Mucosa of stomach (tissue), 1 donor: ENCODE data around the gene FAM3A.

ENCODE experiments used
- H3K27me3 ChIP-seq: one replicate; pipeline ENCODE4 v1.7.0; 2013; ENCODE audit warnings: mild to moderate bottlenecking, low read length; ENCODE audit not compliant: control insufficient read depth, insufficient read depth
- H3K36me3 ChIP-seq: one replicate; pipeline ENCODE4 v1.7.0; 2013; ENCODE audit warnings: low read length; ENCODE audit not compliant: control insufficient read depth, insufficient read depth
- H3K4me1 ChIP-seq: one replicate; pipeline ENCODE4 v1.7.0; 2013; ENCODE audit warnings: mild to moderate bottlenecking, low read length; ENCODE audit not compliant: control insufficient read depth, insufficient read depth
- H3K4me3 ChIP-seq: one replicate; pipeline ENCODE4 v1.7.0; 2013; ENCODE audit warnings: low read length
- H3K9ac ChIP-seq: one replicate; pipeline ENCODE4 v1.7.0; 2013; ENCODE audit warnings: mild to moderate bottlenecking, low read length, moderate library complexity
- H3K9me3 ChIP-seq: one replicate; pipeline ENCODE4 v1.7.0; 2013; ENCODE audit warnings: mild to moderate bottlenecking, low read length, moderate library complexity; ENCODE audit not compliant: control insufficient read depth
- donor health status: Pancreatic carcinoma.

The FAM3A gene

DNA sequence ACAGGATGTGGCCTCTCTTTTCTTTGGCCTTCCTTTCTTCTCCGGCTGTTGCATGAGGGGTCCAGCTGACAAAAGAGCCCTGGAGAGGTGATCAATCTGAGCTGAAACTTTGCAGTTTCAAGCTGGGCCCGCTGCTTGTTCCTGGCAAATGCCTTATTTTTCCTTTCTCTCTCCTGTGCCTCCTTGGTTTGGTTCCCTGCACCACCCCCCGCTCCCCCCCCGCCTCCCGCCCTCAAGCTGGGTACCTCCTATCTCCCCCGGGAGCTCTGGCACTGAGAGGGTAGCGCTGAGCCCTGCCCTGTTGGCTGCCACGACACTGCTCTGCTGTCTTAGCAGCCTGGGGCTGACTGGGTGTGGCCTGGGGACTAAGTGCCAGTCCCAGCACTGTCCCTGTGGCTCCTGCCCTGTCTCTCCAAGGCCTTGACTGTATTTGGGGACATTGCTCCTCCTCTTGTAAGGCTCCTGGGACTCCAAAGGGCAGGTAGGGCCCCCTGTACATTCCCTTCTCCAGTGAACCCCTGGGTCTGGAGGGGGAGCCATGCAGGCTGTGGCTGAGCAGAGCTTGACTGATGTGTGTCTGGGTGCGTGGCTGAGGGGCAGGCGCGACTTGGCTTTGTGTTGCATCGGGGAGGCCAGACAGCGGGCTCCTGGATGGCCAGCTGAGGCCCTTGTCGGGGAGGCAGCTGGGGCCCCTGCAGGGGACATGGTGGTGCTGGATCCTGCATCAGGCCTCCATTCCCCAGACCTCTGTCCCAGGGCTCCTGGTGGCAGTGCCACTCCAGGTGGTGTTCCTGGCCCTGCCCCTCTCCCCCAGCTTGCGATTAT, 56.9 kb downstream of the FAM3A start:
- H3K4me3 ChIP-seq: no peak overlapping the region
- no peaks in the 10 kb centered on the region for H3K9me3 ChIP-seq
- H3K36me3 ChIP-seq: no peaks in the 10 kb centered on the region
- H3K9ac ChIP-seq: peak overlapping the region; percentile 55
- H3K4me1 ChIP-seq: peaks cover 4% of the 10 kb centered on the region
- H3K27me3 ChIP-seq: no peaks in the 10 kb centered on the region

DNA sequence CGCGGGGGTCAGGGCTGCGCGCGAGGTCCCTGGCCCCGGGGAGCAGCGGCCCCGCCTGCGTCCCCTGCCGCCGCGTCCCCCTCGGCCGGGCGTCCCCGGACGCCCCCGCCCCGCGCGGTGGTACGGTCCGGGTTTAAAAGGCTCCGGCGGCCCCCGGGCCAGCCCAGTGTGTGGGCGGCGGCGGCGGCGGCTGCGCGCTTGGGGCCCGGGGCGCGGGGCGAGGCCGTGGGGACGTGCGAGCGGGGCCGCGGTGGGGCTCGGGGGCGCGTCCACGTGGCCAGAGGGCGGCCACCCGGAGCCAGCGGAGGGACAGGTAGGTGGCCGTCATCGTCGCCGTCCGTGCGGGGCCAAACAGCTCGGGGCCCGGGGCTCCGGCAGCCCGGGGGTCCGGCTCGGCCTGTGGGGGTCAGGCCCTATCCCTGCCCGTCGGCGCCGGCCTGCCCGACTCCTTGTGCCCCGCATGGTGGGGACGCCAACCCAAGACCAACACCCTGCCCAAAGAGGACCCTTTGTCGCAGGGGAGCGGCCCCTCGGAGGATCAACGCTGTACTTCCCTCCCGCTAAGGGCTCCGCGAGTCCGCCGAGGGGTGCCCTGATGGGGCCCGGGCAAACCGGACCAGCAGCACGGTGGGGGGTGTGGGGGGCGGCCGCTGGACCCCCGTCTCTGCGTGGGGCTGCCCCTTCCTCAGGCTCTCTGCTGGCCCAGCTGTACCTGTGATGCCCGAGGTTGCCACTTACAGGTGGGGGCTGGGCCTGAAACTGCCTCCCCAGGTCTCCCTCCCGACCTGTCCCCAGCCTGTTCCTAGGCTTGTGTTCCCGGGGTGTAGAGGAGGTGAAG, 57.7 kb downstream of the FAM3A start, which contains the start of gene PLXNA3:
PLXNA3 (plus strand) TSS at position 166 of the 838 bp plus-strand sequence. CDS start 1,903 bp downstream, outside the sequence.
- Histone ChIP-seq H3K9me3 (no peaks in the 10 kb centered on the region), H3K9ac (peak within 1 kb of the TSS; percentile 55), H3K36me3 (no peaks in the 10 kb centered on the region), H3K4me1 (peaks cover 4% of the 10 kb centered on the region), H3K27me3 (no peaks in the 10 kb centered on the region), H3K4me3 (no peak within 1 kb of the TSS)

DNA sequence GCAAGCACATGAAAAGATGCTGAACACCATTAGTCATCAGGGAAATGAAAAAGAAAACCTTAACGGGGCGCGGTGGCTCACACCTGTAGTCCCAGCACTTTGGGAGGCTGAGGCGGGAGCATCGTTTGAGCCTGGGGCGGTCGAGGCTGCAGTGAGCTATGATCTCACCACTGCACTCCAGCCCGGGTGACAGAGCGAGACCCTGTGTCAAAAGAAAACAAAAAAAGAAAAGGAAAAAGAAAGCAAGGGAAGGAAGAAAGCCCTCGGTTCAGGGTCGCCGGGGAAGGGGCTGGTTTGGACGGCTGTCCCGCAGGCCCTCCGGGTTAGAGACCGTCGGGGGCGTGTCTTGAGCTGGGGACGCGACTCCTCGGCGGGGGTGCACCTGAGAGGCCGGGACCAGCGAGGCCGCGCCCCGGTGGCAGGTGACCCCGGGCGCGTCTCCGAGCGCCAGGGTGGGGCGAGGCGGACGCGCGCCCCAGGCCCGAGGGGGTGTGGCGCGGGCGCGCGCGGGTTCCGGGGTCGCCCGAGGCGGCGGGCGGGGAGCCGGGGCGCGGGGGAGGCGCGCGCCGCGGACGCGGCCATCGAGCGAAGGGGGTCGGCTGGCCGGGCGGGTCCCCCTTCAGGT, 58.4 kb downstream of the FAM3A start:
- Histone ChIP-seq H3K27me3 (no peaks in the 10 kb centered on the region), H3K9me3 (no peaks in the 10 kb centered on the region), H3K36me3 (no peaks in the 10 kb centered on the region), H3K4me1 (peaks cover 4% of the 10 kb centered on the region), H3K4me3 (no peak overlapping the region), H3K9ac (no peak overlapping the region)
